Pancreas (tissue), 10 donors: ENCODE results near the gene SOX18. TPM values are rescaled to one million over a fixed set of nuclear protein-coding genes. Genes with fewer than 3 reads are reported as not detected.

Experiments used
- ATAC-seq, 4 donors: fragments of 200-7000 bp; cut with Tn5 transposase; one replicate each; pipeline versions ENCODE4 v1.8.0 to v1.9.1; 2020; ENCODE audit warnings: mild to moderate bottlenecking in 4 of 4, moderate library complexity in 4 of 4
- DNase-seq, 6 donors: peaks; one replicate each; pipeline ENCODE4 v3.0.0-alpha.2; 2020
- FAIRE-seq: peaks from 2 replicates; lab custom pipeline; 2012; peaks lifted over from hg19 to GRCh38; lab: Jason Lieb, UNC
- H3K27ac ChIP-seq, 4 donors: fragments of 200-600 bp; sonication (generic); 1 replicate in 3 of 4; 2 replicates in 1 of 4; pipeline versions ENCODE4 v1.5.0 to v1.8.0; 2020
- H3K27me3 ChIP-seq, 4 donors: fragments of 200-600 bp; one replicate each; pipeline ENCODE4 v1.8.0; 2021
- H3K36me3 ChIP-seq, 3 donors: fragments of 200-600 bp; sonication (generic) in 1 of 3; one replicate each; pipeline versions ENCODE4 v1.5.0 to v1.8.0; 2020 to 2021
- H3K4me1 ChIP-seq, 3 donors: fragments of 200-600 bp; one replicate each; pipeline ENCODE4 v1.8.0; 2021
- H3K4me3 ChIP-seq, 4 donors: fragments of 200-600 bp; sonication (generic) in 2 of 4; one replicate each; pipeline versions ENCODE4 v1.5.0 to v1.8.0; 2020 to 2021
- H3K9me3 ChIP-seq, 4 donors: fragments of 200-600 bp; one replicate each; pipeline ENCODE4 v1.8.0; 2021
- CTCF ChIP-seq, 4 donors: fragments of 200-600 bp; sonication (generic) in 3 of 4; IDR thresholded peaks; one replicate each; pipeline versions ENCODE4 v1.5.0 to v1.8.0; 2021; ENCODE audit warnings: antibody characterized with exemption in 4 of 4
- WGBS, 2 donors: extraction: QIAGEN DNeasy Blood & Tissue Kit; methylation state at CpG; one replicate each; pipeline ENCODE4 v1.1.7; 2013; 5-methylcytosine and 5-hydroxymethylcytosine counted together
- intact Hi-C, 3 donors: fragments of 100-400 bp; cut with DNase I; formaldehyde crosslinking; loops; one replicate each; pipeline versions ENCODE4 v1.11.1 to v1.14.2; 2022
- polyA plus RNA-seq, 2 donors: library from polyadenylated mRNA; stranded (reverse); fragments of 200-250 nt; gene quantifications; one replicate each; pipeline ENCODE4 v1.2.3, GENCODE V29; 2013
- total RNA-seq, 6 donors: library from RNA; stranded (reverse); fragmentation: NEBNext Ultra II Directional in 4 of 6; extraction: Animal tissue kit (Norgen Biotek cat#: 25700) in 4 of 6; gene quantifications; one replicate each; pipeline versions ENCODE4 v1.2.1 to v1.2.4, GENCODE V29; 2021 to 2023
- donor health status: healthy with polysubstance abuse.
- donor health status: DM: no; HTN: no; CAD: no; lungs with moderate emphysema.
- donor health status: DM: no; HTN: no; CAD: no.
- donor health status: control.
- donor health status: control.
- donor health status: Bipolar disorder and iron deficiency.
- donor health status: DM: yes; HTN: yes; CAD: no.
- donor health status: DM: no; HTN: no; CAD: no.
- donor health status: DM: no; HTN: no; CAD: no.
- donor health status: DM: yes; HTN: yes; CAD: no.

Gene SOX18
- total and polyA plus RNA-seq, 8 donors, result 3.7 to 9.1 (median 6.0) TPM

GRCh38 chr20:64052326-64052722 lies 2.9 kb upstream of the SOX18 start:
- Histone ChIP-seq H3K9me3 (no peaks in the 10 kb centered on the region), H3K27ac (no peak overlapping the region), H3K4me1 (no peaks in the 10 kb centered on the region), H3K36me3 (no peaks in the 10 kb centered on the region), H3K4me3 (no peak overlapping the region), H3K27me3 (peaks cover 0 to 5% (median 3%) of the 10 kb centered on the region in 4 donors)
- DNase-seq (no peak), ATAC-seq (no peak), FAIRE-seq (no peak)
- intact Hi-C loops, result no loop called here
- WGBS, 2 donors, result 60 to 74% methylated on average over 10 of the region's 10 CpGs
- no peak for TF ChIP-seq CTCF (IDR thresholded peaks at IDR 0.05)

GRCh38 chr20:64051561-64052325 lies 2.3 kb upstream of the SOX18 start:
- H3K9me3 ChIP-seq, result no peaks in the 10 kb centered on the region
- DNase-seq, result no peak

GRCh38 chr20:64051033-64051452 lies 1.6 kb upstream of the SOX18 start:
- no peak for TF ChIP-seq CTCF (IDR thresholded peaks at IDR 0.05)
- ATAC-seq, result no peak

More at GRCh38 chr20:64051561-64052325, 2.3 kb upstream of the SOX18 start:
- ATAC-seq (no peak), FAIRE-seq (no peak)
- intact Hi-C loops, result no loop called here
- H3K27ac ChIP-seq, result no peak overlapping the region
- 63 to 75% methylated on average over 14 to 15 of the region's 15 CpGs for WGBS, 2 donors
- no peaks in the 10 kb centered on the region for H3K36me3 ChIP-seq
- H3K27me3 ChIP-seq, result peaks cover 0 to 7% (median 3%) of the 10 kb centered on the region in 4 donors
- H3K4me1 ChIP-seq, result no peaks in the 10 kb centered on the region
- no peak for TF ChIP-seq CTCF (IDR thresholded peaks at IDR 0.05)
- no peak overlapping the region for H3K4me3 ChIP-seq

GRCh38 chr20:64050261-64051032 lies 1.0 kb upstream of the SOX18 start:
- intact Hi-C loops, result no loop called here
- WGBS, 2 donors, result 69 to 70% methylated on average over 22 to 23 of the region's 23 CpGs
- Histone ChIP-seq H3K4me1 (no peaks in the 10 kb centered on the region), H3K36me3 (no peaks in the 10 kb centered on the region), H3K27me3 (peaks cover 0 to 7% (median 3%) of the 10 kb centered on the region in 4 donors), H3K4me3 (peak overlapping the region in 1 of 4 donors; percentile 14), H3K27ac (peak overlapping the region in 1 of 4 donors; percentile 37), H3K9me3 (no peaks in the 10 kb centered on the region)
- no peak for FAIRE-seq
- no peak for ATAC-seq
- TF ChIP-seq CTCF (IDR thresholded peaks at IDR 0.05), result no peak
- DNase-seq, result no peak

More at GRCh38 chr20:64051033-64051452, 1.6 kb upstream of the SOX18 start:
- WGBS, 2 donors, result 48 to 63% methylated on average over 9 to 11 of the region's 11 CpGs
- FAIRE-seq (no peak), DNase-seq (no peak)
- H3K4me1 ChIP-seq, result no peaks in the 10 kb centered on the region
- H3K4me3 ChIP-seq, result no peak overlapping the region
- intact Hi-C loops, result no loop called here
- peak overlapping the region in 1 of 4 donors; percentile 37 for H3K27ac ChIP-seq
- H3K36me3 ChIP-seq, result no peaks in the 10 kb centered on the region
- H3K9me3 ChIP-seq, result no peaks in the 10 kb centered on the region
- H3K27me3 ChIP-seq, result peaks cover 0 to 7% (median 3%) of the 10 kb centered on the region in 4 donors
